Spleen (tissue), 11 donors: ENCODE results near the gene CIAO3. TPM values are rescaled to one million over a fixed set of nuclear protein-coding genes. Genes with fewer than 3 reads are reported as not detected.

Experiments used
- DNase-seq: peaks from one replicate; pipeline ENCODE4 v3.0.0-alpha.2; 2020
- H3K27ac ChIP-seq, 8 donors: fragments of 200-600 bp; sonication (generic) in 7 of 8; 1 replicate in 4 of 8; 2 replicates in 4 of 8; pipeline versions ENCODE4 v1.5.0 to v1.8.0; 2016 to 2021; ENCODE audit warnings: inconsistent platforms in 4 of 8, mild to moderate bottlenecking in 4 of 8, moderate library complexity in 1 of 8
- H3K27me3 ChIP-seq, 7 donors: fragments of 200-600 bp; sonication (generic) in 6 of 7; replicated peaks in 1 of 7; 1 replicate in 4 of 7; 2 replicates in 3 of 7; pipeline versions ENCODE4 v1.5.0 to v1.8.0; 2016 to 2021; ENCODE audit warnings: inconsistent platforms in 3 of 7, mild to moderate bottlenecking in 1 of 7
- H3K36me3 ChIP-seq, 6 donors: fragments of 200-600 bp; sonication (generic) in 5 of 6; 1 replicate in 4 of 6; 2 replicates in 2 of 6; pipeline versions ENCODE4 v1.5.0 to v1.8.0; 2016 to 2021; ENCODE audit warnings: inconsistent platforms in 2 of 6
- H3K4me1 ChIP-seq, 6 donors: fragments of 200-600 bp; sonication (generic) in 5 of 6; 1 replicate in 3 of 6; 2 replicates in 3 of 6; pipeline versions ENCODE4 v1.5.0 to v1.8.0; 2016 to 2021; ENCODE audit warnings: inconsistent platforms in 3 of 6
- H3K4me3 ChIP-seq, 8 donors: fragments of 200-600 bp; sonication (generic) in 7 of 8; 1 replicate in 4 of 8; 2 replicates in 4 of 8; pipeline versions ENCODE4 v1.5.0 to v1.8.0; 2016 to 2021; ENCODE audit warnings: inconsistent platforms in 4 of 8, mild to moderate bottlenecking in 4 of 8, moderate library complexity in 2 of 8
- H3K9me3 ChIP-seq, 8 donors: fragments of 200-600 bp; sonication (generic) in 7 of 8; 1 replicate in 4 of 8; 2 replicates in 4 of 8; pipeline versions ENCODE4 v1.5.0 to v1.8.0; 2016 to 2021; ENCODE audit warnings: inconsistent platforms in 4 of 8
- POLR2A ChIP-seq, 3 donors: fragments of 450-650 bp; IDR thresholded peaks; one replicate each; pipeline ENCODE4 v1.5.1; 2017; ENCODE audit warnings: antibody characterized with exemption in 3 of 3, mild to moderate bottlenecking in 1 of 3
- POLR2AphosphoS5 ChIP-seq, 3 donors: sonication (generic); formaldehyde crosslinking; IDR thresholded peaks; one replicate each; pipeline ENCODE4 v1.5.1; 2017; ENCODE audit warnings: antibody characterized with exemption in 3 of 3
- WGBS, 5 donors: extraction: QIAGEN DNeasy Blood & Tissue Kit in 3 of 5; methylation state at CpG; one replicate each; pipeline versions ENCODE4 v1.1.5 to v1.1.7; 2013 to 2018; 5-methylcytosine and 5-hydroxymethylcytosine counted together
- intact Hi-C: fragments of 100-400 bp; cut with DNase I; formaldehyde crosslinking; loops from one replicate; pipeline ENCODE4 v1.15.0; 2023; ENCODE audit warnings: low total_unique reads
- polyA plus RNA-seq, 3 donors: library from polyadenylated mRNA; stranded (reverse); fragments of 200-250 nt; gene quantifications; one replicate each; pipeline ENCODE4 v1.2.1, GENCODE V29; 2013
- total RNA-seq, 7 donors: library from RNA; depleted of rRNA in 3 of 7; stranded (reverse); fragments of >200 nt in 3 of 7; fragmentation: NEBNext Ultra II Directional in 4 of 7; extraction: Animal tissue kit (Norgen Biotek cat#: 25700) in 4 of 7; gene quantifications; one replicate each; pipeline versions ENCODE4 v1.1.0 to v1.2.1, GENCODE V29; 2016 to 2021
- TF ChIP-seq, protein P1 (sequence below), 11 experiments: fragments of 200-600 bp in 7 of 11; fragments of 450-650 bp in 4 of 11; sonication (generic) in 4 of 11; IDR thresholded peaks in 8 of 11; conservative IDR thresholded peaks in 3 of 11; 1 replicate in 7 of 11; 2 replicates in 4 of 11; pipeline versions ENCODE4 v1.4.0 to v1.8.0; 2016 to 2021; ENCODE audit warnings: antibody characterized with exemption in 11 of 11, inconsistent platforms in 4 of 11, mild to moderate bottlenecking in 1 of 11
- donor health status: healthy with polysubstance abuse.
- donor health status: DM: no; HTN: no; CAD: no; lungs with moderate emphysema.
- donor health status: DM: no; HTN: no; CAD: no.
- donor health status: Bipolar disorder and iron deficiency.
- donor health status: healthy.
- donor health status: DM: no; HTN: no; CAD: no.
- donor health status: DM: yes; HTN: yes; CAD: no.

The CIAO3 gene
- total and polyA plus RNA-seq, 10 donors = 24.9 to 80.4 (median 39.4) TPM

DNA sequence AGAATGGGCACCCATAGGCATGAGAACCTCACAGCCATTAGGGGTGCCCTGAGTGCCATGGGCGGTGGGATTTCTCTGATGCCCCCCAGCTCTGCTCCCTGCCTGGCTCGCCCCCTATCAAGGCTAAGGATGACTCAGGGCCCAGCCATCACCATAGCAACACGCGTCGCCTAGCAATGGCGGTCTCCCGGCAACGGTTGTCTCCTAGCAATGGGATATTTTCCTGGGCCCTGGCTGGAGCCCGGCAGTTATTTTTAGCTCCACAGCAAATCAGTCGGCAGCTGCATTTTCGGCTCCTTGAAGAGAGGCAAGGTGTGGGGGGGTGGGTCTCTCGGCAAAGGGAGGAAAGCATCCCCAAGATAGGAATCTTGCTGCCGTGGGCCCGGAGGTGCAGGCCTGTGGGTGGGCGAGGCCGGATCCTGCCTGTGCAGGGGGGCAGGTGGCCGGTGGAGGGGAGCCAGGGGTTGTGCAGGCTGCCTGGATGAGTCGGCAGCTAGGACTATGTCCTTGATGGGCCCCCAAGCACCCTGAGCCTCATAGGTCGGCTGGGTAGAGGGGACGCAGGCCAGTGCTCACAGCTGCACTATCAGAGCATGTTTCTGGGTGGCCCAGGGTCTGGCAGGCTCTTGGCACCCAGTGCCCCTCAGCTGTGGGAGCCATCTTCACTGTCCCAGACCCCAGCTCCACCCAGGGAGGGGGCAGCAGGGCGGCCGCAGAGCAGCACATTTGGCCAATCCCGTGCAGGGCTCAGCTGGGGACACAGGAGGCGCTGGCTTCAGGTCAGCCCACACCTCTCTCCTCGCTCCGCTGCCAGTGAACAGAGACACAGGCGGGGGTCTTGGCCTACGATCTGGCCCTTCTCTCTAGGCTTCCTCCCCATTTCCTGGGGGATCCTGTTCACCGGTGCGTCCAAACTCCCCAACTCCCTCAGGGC lies 31.0 kb downstream of the CIAO3 start:
- TF ChIP-seq POLR2AphosphoS5 (IDR thresholded peaks at IDR 0.05) (no peak), POLR2A (IDR thresholded peaks at IDR 0.05) (no peak)
- TF ChIP-seq, protein P1, sequence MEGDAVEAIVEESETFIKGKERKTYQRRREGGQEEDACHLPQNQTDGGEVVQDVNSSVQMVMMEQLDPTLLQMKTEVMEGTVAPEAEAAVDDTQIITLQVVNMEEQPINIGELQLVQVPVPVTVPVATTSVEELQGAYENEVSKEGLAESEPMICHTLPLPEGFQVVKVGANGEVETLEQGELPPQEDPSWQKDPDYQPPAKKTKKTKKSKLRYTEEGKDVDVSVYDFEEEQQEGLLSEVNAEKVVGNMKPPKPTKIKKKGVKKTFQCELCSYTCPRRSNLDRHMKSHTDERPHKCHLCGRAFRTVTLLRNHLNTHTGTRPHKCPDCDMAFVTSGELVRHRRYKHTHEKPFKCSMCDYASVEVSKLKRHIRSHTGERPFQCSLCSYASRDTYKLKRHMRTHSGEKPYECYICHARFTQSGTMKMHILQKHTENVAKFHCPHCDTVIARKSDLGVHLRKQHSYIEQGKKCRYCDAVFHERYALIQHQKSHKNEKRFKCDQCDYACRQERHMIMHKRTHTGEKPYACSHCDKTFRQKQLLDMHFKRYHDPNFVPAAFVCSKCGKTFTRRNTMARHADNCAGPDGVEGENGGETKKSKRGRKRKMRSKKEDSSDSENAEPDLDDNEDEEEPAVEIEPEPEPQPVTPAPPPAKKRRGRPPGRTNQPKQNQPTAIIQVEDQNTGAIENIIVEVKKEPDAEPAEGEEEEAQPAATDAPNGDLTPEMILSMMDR (IDR thresholded peaks at IDR 0.05 in 8 of 11, conservative IDR thresholded peaks at IDR 0.05 in 3 of 11) = no peak
- DNase-seq = no peak
- Histone ChIP-seq H3K4me3 (no peak overlapping the region), H3K36me3 (no peaks in the 10 kb centered on the region), H3K9me3 (no peaks in the 10 kb centered on the region), H3K27me3 (peaks cover 8 to 100% (median 63%) of the 10 kb centered on the region in 7 donors), H3K27ac (no peak overlapping the region), H3K4me1 (peaks cover 4 to 46% (median 26%) of the 10 kb centered on the region in 6 donors)
- intact Hi-C loops = loop anchor here (5.0 kb wide), 1 partner anchor 77 kb away; the partner anchor contains the start of genes CHTF18 and RPUSD1
- WGBS, 5 donors = 35 to 40% (median 38%) methylated on average over 22 to 30 of the region's 30 CpGs

DNA sequence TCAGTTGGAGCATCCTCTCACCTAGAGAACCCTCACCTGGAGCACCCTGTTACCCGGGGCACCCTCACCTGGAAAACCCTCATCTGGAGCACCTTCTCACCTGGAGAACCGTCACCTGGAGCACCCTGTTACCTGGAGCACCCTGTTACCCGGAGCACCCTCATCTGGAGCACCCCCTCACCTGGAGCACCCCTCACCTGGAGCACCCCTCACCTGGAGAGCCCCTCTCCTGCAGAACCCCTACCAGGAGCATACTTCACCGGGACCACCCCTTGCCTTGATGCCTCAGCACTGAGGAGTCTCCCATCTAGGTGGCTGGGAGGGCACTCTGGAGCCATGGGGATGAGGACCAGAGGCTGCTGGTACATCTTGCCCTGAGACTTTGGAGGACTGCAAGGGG lies 31.8 kb downstream of the CIAO3 start:
- Histone ChIP-seq H3K9me3 (no peaks in the 10 kb centered on the region), H3K4me3 (no peak overlapping the region), H3K36me3 (no peaks in the 10 kb centered on the region), H3K27ac (no peak overlapping the region), H3K27me3 (peaks cover 8 to 100% (median 72%) of the 10 kb centered on the region in 7 donors), H3K4me1 (peaks cover 0 to 42% (median 17%) of the 10 kb centered on the region in 6 donors)
- WGBS, 5 donors = 67 to 90% (median 80%) methylated on average over 3 to 4 of the region's 4 CpGs
- TF ChIP-seq POLR2A (IDR thresholded peaks at IDR 0.05) = no peak
- no peak for TF ChIP-seq POLR2AphosphoS5 (IDR thresholded peaks at IDR 0.05)
- TF ChIP-seq, protein P1 (IDR thresholded peaks at IDR 0.05 in 8 of 11, conservative IDR thresholded peaks at IDR 0.05 in 3 of 11) = no peak
- DNase-seq = no peak
- intact Hi-C loops = no loop called here

DNA sequence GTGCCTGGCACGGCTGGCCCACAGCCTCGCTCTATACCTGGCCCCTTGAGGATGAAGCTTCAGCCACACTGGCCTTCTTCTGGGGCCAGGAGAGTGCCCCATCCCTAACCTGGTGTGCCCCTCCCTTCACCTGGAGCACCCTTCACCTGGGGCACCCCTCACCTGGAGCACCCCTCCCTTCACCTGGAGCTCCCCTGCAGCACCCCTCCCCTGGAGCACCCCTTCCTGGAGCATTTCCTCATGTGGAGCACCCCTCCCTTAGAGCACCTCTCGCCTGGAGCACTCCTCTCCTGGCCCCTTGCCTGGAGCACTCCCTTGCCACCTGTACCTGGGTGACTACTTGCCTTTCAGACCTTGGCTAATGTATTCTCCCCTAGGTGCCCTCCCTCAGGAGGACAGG lies 32.8 kb downstream of the CIAO3 start:
- TF ChIP-seq, protein P1 (IDR thresholded peaks at IDR 0.05 in 8 of 11, conservative IDR thresholded peaks at IDR 0.05 in 3 of 11) = no peak
- TF ChIP-seq POLR2A (IDR thresholded peaks at IDR 0.05) (no peak), POLR2AphosphoS5 (IDR thresholded peaks at IDR 0.05) (no peak)
- WGBS, 5 donors = 51 to 59% (median 56%) methylated on average over 3 of the region's 3 CpGs
- Histone ChIP-seq H3K9me3 (no peaks in the 10 kb centered on the region), H3K4me3 (no peak overlapping the region), H3K27me3 (peaks cover 8 to 100% (median 81%) of the 10 kb centered on the region in 7 donors), H3K36me3 (no peaks in the 10 kb centered on the region), H3K4me1 (peaks cover 0 to 37% (median 16%) of the 10 kb centered on the region in 6 donors), H3K27ac (no peak overlapping the region)
- no peak for DNase-seq
- intact Hi-C loops = no loop called here

DNA sequence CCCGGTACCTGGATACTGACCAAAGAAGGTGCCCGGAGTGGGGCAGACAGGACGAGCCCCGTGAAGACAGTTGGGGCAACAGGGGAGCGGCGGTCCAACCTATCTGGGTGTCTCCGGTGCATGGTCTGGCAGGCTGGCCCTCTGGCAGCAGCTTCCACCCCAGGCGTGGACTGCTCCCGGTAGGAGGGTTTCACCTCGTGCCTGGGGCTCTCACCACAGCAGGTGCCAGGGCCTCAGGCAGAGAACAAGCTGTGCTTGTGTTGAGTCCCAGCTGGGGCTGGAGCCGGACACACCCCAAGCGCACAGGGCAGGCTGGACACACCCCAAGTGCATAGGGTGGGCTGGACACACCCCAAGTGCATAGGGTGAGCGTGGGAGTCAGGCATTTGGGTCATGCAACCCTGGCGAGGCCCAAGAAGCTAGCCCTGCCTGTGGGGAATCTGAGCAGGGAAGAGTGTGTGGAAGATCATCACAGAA lies 33.7 kb downstream of the CIAO3 start:
- Histone ChIP-seq H3K36me3 (no peaks in the 10 kb centered on the region), H3K4me1 (peaks cover 0 to 36% (median 16%) of the 10 kb centered on the region in 6 donors), H3K4me3 (no peak overlapping the region), H3K27ac (no peak overlapping the region), H3K27me3 (peaks cover 8 to 100% (median 91%) of the 10 kb centered on the region in 7 donors), H3K9me3 (no peaks in the 10 kb centered on the region)
- 44 to 52% (median 48%) methylated on average over 5 to 14 of the region's 14 CpGs for WGBS, 5 donors
- DNase-seq = no peak
- intact Hi-C loops = no loop called here
- TF ChIP-seq, protein P1 (IDR thresholded peaks at IDR 0.05 in 8 of 11, conservative IDR thresholded peaks at IDR 0.05 in 3 of 11) = no peak
